ENCODE results near the gene DCP1B. TPM values are rescaled to one million over a fixed set of nuclear protein-coding genes. Genes with fewer than 3 reads are reported as not detected.

DCP1B gene
- total and polyA plus RNA-seq, 2 donors (not counting 1 experiment from before 2014, with no cell fraction given), result 12.3 to 18.0 TPM

- H3K9ac ChIP-seq (ENCODE audit: low read length), result peak overlapping the region; percentile 59
- ATAC-seq (ENCODE audit: low read depth) (peak; percentile 97), DNase-seq (peak; percentile 86)
- Mint-ChIP-seq H3K27ac (no peak overlapping the region), H3K4me1 (peaks cover 9% of the 10 kb centered on the region), H3K4me3 (peak overlapping the region; percentile 71), H3K27me3 (peaks cover 52% of the 10 kb centered on the region), H3K9me3 (ENCODE audit: insufficient read depth) (no peaks in the 10 kb centered on the region)
- H3K36me3 ChIP-seq (replicated peaks in 1 of 2; ENCODE audit: control extremely low read depth in 1 of 2, control insufficient read depth in 1 of 2, extremely low read depth in 1 of 2, insufficient read depth in 2 of 2, low read length in 1 of 2), result no peaks in the 10 kb centered on the region
- H4K20me1 ChIP-seq (ENCODE audit: control insufficient read depth, insufficient read depth, low read length, poor library complexity, severe bottlenecking), result no peaks in the 10 kb centered on the region
- H3K79me2 ChIP-seq (ENCODE audit: control insufficient read depth, insufficient read depth, low read length), result no peaks in the 10 kb centered on the region
- no peak overlapping the region for H3K27ac ChIP-seq (ENCODE audit: low read length in 2 of 2)
- H3K27me3 ChIP-seq (replicated peaks in 1 of 4; ENCODE audit: control extremely low read depth in 1 of 4, control insufficient read depth in 3 of 4, insufficient read depth in 4 of 4, low read length in 3 of 4), result peaks cover 0 to 61% (median 33%) of the 10 kb centered on the region in 4 experiments
- peak; percentile 91 for TF ChIP-seq CTCF (IDR thresholded peaks at IDR 0.05)
- no peak for TF ChIP-seq EZH2 (IDR thresholded peaks at IDR 0.05; ENCODE audit: borderline replicate concordance, insufficient read depth, low read depth, low read length, poor library complexity, severe bottlenecking)
- no peaks in the 10 kb centered on the region for H3K9me3 ChIP-seq (ENCODE audit: control extremely low read depth in 1 of 3, control insufficient read depth in 2 of 3, insufficient read depth in 1 of 3, low read length in 2 of 3)
- 8% methylated on average over 40 of the region's 47 CpGs for WGBS (ENCODE audit: insufficient coverage)
- peak overlapping the region; percentile 85 for H2AFZ ChIP-seq (ENCODE audit: insufficient read depth, low read depth, low read length, poor library complexity, severe bottlenecking)
- ChIA-PET POLR2A (interaction anchor here (0.5 kb wide), 1 partner anchor 1686 kb away, joined by 4 read pairs; no protein-coding TSS in a partner anchor), CTCF (interaction anchor here (0.9 to 1.2 kb wide), 4 partner anchors 25 to 386 kb away, joined by 3 to 5 read pairs (median 3); no protein-coding TSS in a partner anchor)
- H3K4me2 ChIP-seq (replicated peaks; ENCODE audit: low read depth, low read length, poor library complexity, severe bottlenecking), result peak overlapping the region; percentile 84
- peak overlapping the region; percentile 20 to 61 (median 47) for H3K4me3 ChIP-seq (ENCODE audit: control extremely low read depth in 1 of 5, extremely low read depth in 1 of 5, insufficient read depth in 1 of 5, low read depth in 2 of 5, low read length in 4 of 5)
- H3K4me1 ChIP-seq (ENCODE audit: control insufficient read depth in 2 of 2, insufficient read depth in 2 of 2, low read length in 2 of 2), result peaks cover 8 to 9% of the 10 kb centered on the region in 2 donors
- intact Hi-C loops (cut with micrococcal nuclease), result loop anchor here (2.0 kb wide), 1 partner anchor 30 kb away; the partner anchor contains the start of gene DCP1B
Measured at GRCh38 chr12:2034633-2035430, 30.6 kb upstream of the DCP1B start.

GRCh38 chr12:2032506-2032905 lies 28.2 kb upstream of the DCP1B start:
- no peaks in the 10 kb centered on the region for H4K20me1 ChIP-seq (ENCODE audit: control insufficient read depth, insufficient read depth, low read length, poor library complexity, severe bottlenecking)
- POLR2A ChIA-PET, result no interaction called here
- H3K36me3 ChIP-seq (replicated peaks in 1 of 2; ENCODE audit: control extremely low read depth in 1 of 2, control insufficient read depth in 1 of 2, extremely low read depth in 1 of 2, insufficient read depth in 2 of 2, low read length in 1 of 2), result no peaks in the 10 kb centered on the region
- no peak overlapping the region for H3K4me3 ChIP-seq (ENCODE audit: control extremely low read depth in 1 of 5, extremely low read depth in 1 of 5, insufficient read depth in 1 of 5, low read depth in 2 of 5, low read length in 4 of 5)
- no peak overlapping the region for H3K27ac Mint-ChIP-seq
- CTCF ChIA-PET, result interaction anchor here (1.6 kb wide), 1 partner anchor 12 kb away, joined by 3 read pairs; no protein-coding TSS in a partner anchor
- no peak for TF ChIP-seq CTCF (IDR thresholded peaks at IDR 0.05)
- TF ChIP-seq EZH2 (IDR thresholded peaks at IDR 0.05; ENCODE audit: borderline replicate concordance, insufficient read depth, low read depth, low read length, poor library complexity, severe bottlenecking), result no peak
- intact Hi-C loops (cut with micrococcal nuclease), result no loop called here
- no peak overlapping the region for H3K9ac ChIP-seq (ENCODE audit: low read length)
- H3K4me3 Mint-ChIP-seq, result no peak overlapping the region
- DNase-seq (no peak), ATAC-seq (ENCODE audit: low read depth) (no peak)
- 89% methylated on average over 6 of the region's 8 CpGs for WGBS (ENCODE audit: insufficient coverage)
- peaks cover 0 to 52% (median 31%) of the 10 kb centered on the region in 4 experiments for H3K27me3 ChIP-seq (replicated peaks in 1 of 4; ENCODE audit: control extremely low read depth in 1 of 4, control insufficient read depth in 3 of 4, insufficient read depth in 4 of 4, low read length in 3 of 4)
- no peak overlapping the region for H2AFZ ChIP-seq (ENCODE audit: insufficient read depth, low read depth, low read length, poor library complexity, severe bottlenecking)
- peaks cover 53% of the 10 kb centered on the region for H3K27me3 Mint-ChIP-seq
- no peaks in the 10 kb centered on the region for H3K9me3 ChIP-seq (ENCODE audit: control extremely low read depth in 1 of 3, control insufficient read depth in 2 of 3, insufficient read depth in 1 of 3, low read length in 2 of 3)
- H3K4me1 ChIP-seq (ENCODE audit: control insufficient read depth in 2 of 2, insufficient read depth in 2 of 2, low read length in 2 of 2), result peaks cover 8 to 9% of the 10 kb centered on the region in 2 donors
- H3K4me1 Mint-ChIP-seq, result peaks cover 9% of the 10 kb centered on the region
- no peaks in the 10 kb centered on the region for H3K79me2 ChIP-seq (ENCODE audit: control insufficient read depth, insufficient read depth, low read length)
- H3K4me2 ChIP-seq (replicated peaks; ENCODE audit: low read depth, low read length, poor library complexity, severe bottlenecking), result no peak overlapping the region
- no peaks in the 10 kb centered on the region for H3K9me3 Mint-ChIP-seq (ENCODE audit: insufficient read depth)
- H3K27ac ChIP-seq (ENCODE audit: low read length in 2 of 2), result no peak overlapping the region
